ENCODE data around the gene ANKMY1.

Gene ANKMY1

GRCh38 chr2:240520130-240520973 lies 37.4 kb downstream of the ANKMY1 start:
- DNase-seq (ENCODE audit: low spot score) = no peak

GRCh38 chr2:240519396-240520129 lies 38.2 kb downstream of the ANKMY1 start:
- DNase-seq (ENCODE audit: low spot score) = no peak

GRCh38 chr2:240518981-240519380 lies 38.8 kb downstream of the ANKMY1 start:
- no peak for DNase-seq (ENCODE audit: low spot score)

- no peak for DNase-seq (ENCODE audit: low spot score)
Observed at GRCh38 chr2:240517342-240517741, 40.4 kb downstream of the ANKMY1 start.

GRCh38 chr2:240514631-240515030 lies 43.2 kb downstream of the ANKMY1 start:
- DNase-seq (ENCODE audit: low spot score) = no peak

GRCh38 chr2:240513549-240514287 lies 44.1 kb downstream of the ANKMY1 start:
- DNase-seq (ENCODE audit: low spot score) = peak; percentile 72

- no peak for DNase-seq (ENCODE audit: low spot score)
Observed at GRCh38 chr2:240512666-240513535, 44.9 kb downstream of the ANKMY1 start.

GRCh38 chr2:240512109-240512485 lies 45.7 kb downstream of the ANKMY1 start:
- DNase-seq (ENCODE audit: low spot score) = no peak

- DNase-seq (ENCODE audit: low spot score) = no peak
Observed at GRCh38 chr2:240511351-240512108, 46.3 kb downstream of the ANKMY1 start.

GRCh38 chr2:240510513-240511210 lies 47.1 kb downstream of the ANKMY1 start:
- no peak for DNase-seq (ENCODE audit: low spot score)

- DNase-seq (ENCODE audit: low spot score) = no peak
Observed at GRCh38 chr2:240509667-240510512, 47.9 kb downstream of the ANKMY1 start.

GRCh38 chr2:240508832-240509545 lies 48.8 kb downstream of the ANKMY1 start:
- DNase-seq (ENCODE audit: low spot score) = no peak

- DNase-seq (ENCODE audit: low spot score) = no peak
Observed at GRCh38 chr2:240507778-240508251, 50.0 kb downstream of the ANKMY1 start.

- DNase-seq (ENCODE audit: low spot score) = no peak
Observed at GRCh38 chr2:240507060-240507777, 50.6 kb downstream of the ANKMY1 start.

GRCh38 chr2:240506406-240507059 lies 51.3 kb downstream of the ANKMY1 start:
- no peak for DNase-seq (ENCODE audit: low spot score)

- DNase-seq (ENCODE audit: low spot score) = no peak
Observed at GRCh38 chr2:240505910-240506309, 51.9 kb downstream of the ANKMY1 start.

GRCh38 chr2:240503848-240504247 lies 53.9 kb downstream of the ANKMY1 start:
- no peak for DNase-seq (ENCODE audit: low spot score)

All from Ammon's horn (tissue), 1 donor.